PC-3 (cell line): ENCODE data around the gene TSPAN17. TPM values are rescaled to one million over a fixed set of nuclear protein-coding genes. Genes with fewer than 3 reads are reported as not detected.

Source experiments
- ATAC-seq: fragments of 200-7000 bp; cut with Tn5 transposase; 2 replicates; pipeline ENCODE4 v1.9.1; 2020; ENCODE audit warnings: mild to moderate bottlenecking, moderate library complexity
- BruUV-seq: library from RNA; stranded (reverse); fragments of 400-500 nt; replicated peaks from 2 replicates; lab custom pipeline; 2021; lab: Mats Ljungman, UMichigan
- CTCF ChIA-PET: fragments of 300-600 bp; sonication (Branson Sonifier 250); formaldehyde crosslinking; loops from one replicate; lab custom pipeline; 2022; ENCODE audit warnings: antibody characterized with exemption; lab: Charles Lee
- POLR2A ChIA-PET: fragments of 300-600 bp; sonication (Branson Sonifier 250); formaldehyde crosslinking; loops from one replicate; lab custom pipeline; 2022; ENCODE audit warnings: antibody characterized with exemption; ENCODE audit not compliant: unreplicated experiment; lab: Charles Lee
- DNase-seq: peaks from one replicate; pipeline ENCODE4 v3.0.0-alpha.2; 2015
- H2AFZ ChIP-seq: fragments of 300-600 bp; sonication (generic); 2 replicates; pipeline ENCODE4 v1.6.0; 2016; ENCODE audit warnings: antibody characterized with exemption, low read length
- H3F3A ChIP-seq: fragments of 300-600 bp; sonication (generic); one replicate; pipeline ENCODE4 v1.6.0; 2017; ENCODE audit warnings: antibody characterized with exemption, low read length, control low read depth, mild to moderate bottlenecking; ENCODE audit not compliant: unreplicated experiment
- H3K27ac ChIP-seq: fragments of 300-600 bp; sonication (generic); 2 replicates; pipeline ENCODE4 v1.5.1; 2016; ENCODE audit warnings: mild to moderate bottlenecking, low read length
- H3K27me3 ChIP-seq: fragments of 300-600 bp; sonication (generic); 2 replicates; pipeline ENCODE4 v1.6.1; 2016; ENCODE audit warnings: low read length, mixed read lengths
- H3K36me3 ChIP-seq: fragments of 300-600 bp; sonication (generic); 2 replicates; pipeline ENCODE4 v1.6.1; 2016; ENCODE audit warnings: low read depth, mixed run types, low read length, mixed read lengths
- H3K4me1 ChIP-seq: fragments of 300-600 bp; sonication (generic); 2 replicates; pipeline ENCODE4 v1.5.1; 2016; ENCODE audit warnings: low read length; ENCODE audit not compliant: insufficient read depth
- H3K4me2 ChIP-seq: fragments of 300-600 bp; sonication (generic); 2 replicates; pipeline ENCODE4 v1.6.0; 2016; ENCODE audit warnings: low read length
- H3K4me3 ChIP-seq: fragments of 300-600 bp; sonication (generic); 2 replicates; pipeline ENCODE4 v1.5.1; 2016; ENCODE audit warnings: mild to moderate bottlenecking, low read length, mixed read lengths
- H3K79me2 ChIP-seq: fragments of 300-600 bp; sonication (generic); 2 replicates; pipeline ENCODE4 v1.6.1; 2017; ENCODE audit warnings: low read length, mixed read lengths
- H3K9ac ChIP-seq: fragments of 300-600 bp; sonication (generic); 2 replicates; pipeline ENCODE4 v1.6.0; 2016; ENCODE audit warnings: mild to moderate bottlenecking, low read length
- H3K9me2 ChIP-seq: fragments of 300-600 bp; sonication (generic); replicated peaks from 2 replicates; pipeline ENCODE4 v1.6.1; 2016; ENCODE audit warnings: mixed run types, low read length, mixed read lengths
- H3K9me3 ChIP-seq: fragments of 300-600 bp; sonication (generic); 2 replicates; pipeline ENCODE4 v1.6.1; 2016; ENCODE audit warnings: low read length, mixed read lengths
- H4K20me1 ChIP-seq: fragments of 300-600 bp; sonication (generic); 2 replicates; pipeline ENCODE4 v1.6.1; 2016; ENCODE audit warnings: low read length, mixed read lengths
- EZH2 ChIP-seq: fragments of 300-600 bp; sonication (generic); IDR thresholded peaks from one replicate; pipeline ENCODE4 v1.6.1; 2017; ENCODE audit warnings: antibody characterized with exemption, mild to moderate bottlenecking, low read length; ENCODE audit not compliant: unreplicated experiment
- EZH2phosphoT487 ChIP-seq: fragments of 300-600 bp; sonication (generic); IDR thresholded peaks from 2 replicates; pipeline ENCODE4 v1.6.1; 2018; ENCODE audit warnings: mild to moderate bottlenecking, antibody characterized with exemption, low read length, borderline replicate concordance
- intact Hi-C: fragments of 100-400 bp; cut with micrococcal nuclease; formaldehyde crosslinking; loops from 2 replicates; pipeline ENCODE4 v1.9.0; 2023
- total RNA-seq: library from RNA; depleted of rRNA; stranded (reverse); fragments of >200 nt; gene quantifications from 2 replicates; pipeline ENCODE4 v1.2.3, GENCODE V29; 2014
- TF ChIP-seq, protein P1 (sequence below): fragments of 300-600 bp; sonication (generic); conservative IDR thresholded peaks from 2 replicates; pipeline ENCODE4 v1.5.1; 2017; ENCODE audit warnings: antibody characterized with exemption, low read depth, mild to moderate bottlenecking, low read length

TSPAN17 gene
- total RNA-seq, 1 experiment from 2014 or later, result 47.3 TPM

DNA sequence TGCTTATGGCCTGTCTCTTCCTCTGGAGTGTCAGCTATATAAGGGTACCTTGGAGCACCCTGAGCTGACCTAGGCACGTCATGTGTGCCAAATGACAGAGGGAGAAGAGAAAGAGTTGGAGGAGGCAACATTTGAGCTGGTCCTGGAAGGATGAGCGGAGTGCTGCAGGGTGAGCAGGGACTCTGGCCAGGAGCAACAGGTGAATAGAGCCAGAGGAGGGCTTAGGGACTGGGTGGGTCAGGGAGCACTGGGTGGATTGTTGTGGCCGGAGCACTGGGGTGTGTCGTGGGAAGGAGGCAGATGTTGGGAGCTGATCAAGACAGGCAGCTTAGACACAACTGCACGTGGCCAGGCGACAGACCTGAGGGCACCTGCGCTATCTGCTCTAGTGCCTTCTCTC lies 43.6 kb downstream of the TSPAN17 start:
- peaks cover 31% of the 10 kb centered on the region for H3K27me3 ChIP-seq
- DNase-seq, result no peak
- H3K4me3 ChIP-seq, result no peak overlapping the region
- no peak overlapping the region for H3K27ac ChIP-seq
- no peak overlapping the region for H3K4me2 ChIP-seq
- POLR2A ChIA-PET, result no interaction called here
- H3K79me2 ChIP-seq, result no peaks in the 10 kb centered on the region
- no peak overlapping the region for H3K9ac ChIP-seq
- no peak for ATAC-seq
- CTCF ChIA-PET, result no interaction called here
- TF ChIP-seq EZH2 (no peak), EZH2phosphoT487 (no peak)
- TF ChIP-seq, protein P1, sequence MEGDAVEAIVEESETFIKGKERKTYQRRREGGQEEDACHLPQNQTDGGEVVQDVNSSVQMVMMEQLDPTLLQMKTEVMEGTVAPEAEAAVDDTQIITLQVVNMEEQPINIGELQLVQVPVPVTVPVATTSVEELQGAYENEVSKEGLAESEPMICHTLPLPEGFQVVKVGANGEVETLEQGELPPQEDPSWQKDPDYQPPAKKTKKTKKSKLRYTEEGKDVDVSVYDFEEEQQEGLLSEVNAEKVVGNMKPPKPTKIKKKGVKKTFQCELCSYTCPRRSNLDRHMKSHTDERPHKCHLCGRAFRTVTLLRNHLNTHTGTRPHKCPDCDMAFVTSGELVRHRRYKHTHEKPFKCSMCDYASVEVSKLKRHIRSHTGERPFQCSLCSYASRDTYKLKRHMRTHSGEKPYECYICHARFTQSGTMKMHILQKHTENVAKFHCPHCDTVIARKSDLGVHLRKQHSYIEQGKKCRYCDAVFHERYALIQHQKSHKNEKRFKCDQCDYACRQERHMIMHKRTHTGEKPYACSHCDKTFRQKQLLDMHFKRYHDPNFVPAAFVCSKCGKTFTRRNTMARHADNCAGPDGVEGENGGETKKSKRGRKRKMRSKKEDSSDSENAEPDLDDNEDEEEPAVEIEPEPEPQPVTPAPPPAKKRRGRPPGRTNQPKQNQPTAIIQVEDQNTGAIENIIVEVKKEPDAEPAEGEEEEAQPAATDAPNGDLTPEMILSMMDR, result no peak
- no peaks in the 10 kb centered on the region for H3K36me3 ChIP-seq
- no peaks in the 10 kb centered on the region for H3K9me3 ChIP-seq
- H2AFZ ChIP-seq, result no peak overlapping the region
- H3K4me1 ChIP-seq, result no peaks in the 10 kb centered on the region; the same call in 1 of the 2 replicates
- intact Hi-C loops, result no loop called here
- BruUV-seq, result no TSS peak
- no peaks in the 10 kb centered on the region for H3K9me2 ChIP-seq
- no peaks in the 10 kb centered on the region for H4K20me1 ChIP-seq
- H3F3A ChIP-seq, result no peaks in the 10 kb centered on the region

DNA sequence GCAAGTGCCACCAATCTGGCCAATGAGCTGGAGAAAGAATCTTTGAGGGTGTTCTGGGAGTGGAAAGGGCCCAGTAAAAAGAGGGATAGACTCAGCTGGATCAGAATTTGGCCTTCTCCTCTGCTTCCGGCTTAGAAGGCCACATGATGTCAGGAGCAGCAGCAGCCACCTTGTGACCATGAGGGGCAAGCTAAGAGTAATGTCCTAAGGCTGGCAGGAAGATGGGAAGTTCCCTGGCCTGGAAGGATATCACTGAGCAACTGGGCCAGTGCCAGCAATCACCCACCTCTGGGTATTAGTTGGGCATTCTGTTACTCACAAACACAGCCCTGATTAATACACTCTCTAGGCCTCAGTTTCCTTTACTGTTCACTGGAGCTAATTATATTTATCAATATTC lies 44.2 kb downstream of the TSPAN17 start:
- Histone ChIP-seq H3K27ac (no peak overlapping the region), H4K20me1 (no peaks in the 10 kb centered on the region), H3F3A (no peaks in the 10 kb centered on the region), H3K4me2 (no peak overlapping the region), H2AFZ (no peak overlapping the region), H3K79me2 (no peaks in the 10 kb centered on the region), H3K4me3 (no peak overlapping the region), H3K27me3 (peaks cover 31% of the 10 kb centered on the region), H3K9me3 (no peaks in the 10 kb centered on the region), H3K9ac (no peak overlapping the region), H3K9me2 (no peaks in the 10 kb centered on the region), H3K36me3 (no peaks in the 10 kb centered on the region), H3K4me1 (no peaks in the 10 kb centered on the region; the same call in 1 of the 2 replicates)
- ChIA-PET POLR2A (interaction anchor here (0.6 kb wide), 1 partner anchor 518 kb away, joined by 4 read pairs; no protein-coding TSS in a partner anchor), CTCF (no interaction called here)
- no peak for DNase-seq
- BruUV-seq, result no TSS peak
- no peak for ATAC-seq
- intact Hi-C loops, result no loop called here
- no peak for TF ChIP-seq EZH2
- no peak for TF ChIP-seq EZH2phosphoT487
- TF ChIP-seq, protein P1, result no peak

DNA sequence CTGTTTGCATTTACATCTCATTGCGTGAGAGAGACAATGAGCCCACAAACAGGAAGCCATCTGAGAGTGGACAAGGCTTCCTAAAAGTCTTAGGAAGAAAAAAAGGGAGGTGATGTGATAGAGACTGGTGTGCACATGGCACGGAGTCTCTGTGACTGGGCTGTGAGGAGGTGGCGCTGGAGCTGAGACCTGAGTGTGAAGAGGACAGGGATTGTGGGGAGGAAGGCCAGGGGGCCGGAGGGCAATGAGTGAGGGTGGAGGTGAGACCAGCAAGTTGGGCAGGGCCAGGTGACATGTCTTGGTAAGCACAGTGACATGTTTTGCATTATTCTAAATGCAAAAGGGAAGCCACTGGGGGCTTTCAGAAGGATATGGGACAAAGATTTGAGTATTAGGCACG lies 45.0 kb downstream of the TSPAN17 start:
- no peak overlapping the region for H3K4me3 ChIP-seq
- intact Hi-C loops, result no loop called here
- ATAC-seq, result no peak

More for the DNA sequence above, 45.0 kb downstream of the TSPAN17 start:
- H3K27me3 ChIP-seq, result peaks cover 31% of the 10 kb centered on the region
- no peaks in the 10 kb centered on the region for H3K9me3 ChIP-seq
- TF ChIP-seq, protein P1, result no peak
- no peak for TF ChIP-seq EZH2
- no peak for TF ChIP-seq EZH2phosphoT487
- no peaks in the 10 kb centered on the region for H3F3A ChIP-seq
- H3K9ac ChIP-seq, result no peak overlapping the region
- POLR2A ChIA-PET, result no interaction called here
- no peak for DNase-seq
- H4K20me1 ChIP-seq, result no peaks in the 10 kb centered on the region
- no peak overlapping the region for H2AFZ ChIP-seq
- H3K36me3 ChIP-seq, result no peaks in the 10 kb centered on the region
- CTCF ChIA-PET, result no interaction called here
- no TSS peak for BruUV-seq
- no peaks in the 10 kb centered on the region for H3K79me2 ChIP-seq
- no peaks in the 10 kb centered on the region for H3K9me2 ChIP-seq
- no peaks in the 10 kb centered on the region; the same call in 1 of the 2 replicates for H3K4me1 ChIP-seq
- H3K27ac ChIP-seq, result no peak overlapping the region
- H3K4me2 ChIP-seq, result no peak overlapping the region
